Stimulated activated CD8-positive, alpha-beta memory T cell treated with anti-CD3 and anti-CD28 coated beads, Interleukin-15, amount 100 ng/mL, for 48 hours (primary cell): ENCODE measurements around the gene DBI.
A peak's percentile ranks its signal among the peaks of the same experiment; 100 is the strongest.

ENCODE experiments used
- DNase-seq, 2 donors: peaks; one replicate each; pipeline ENCODE4 v3.0.0-alpha.2; 2020; ENCODE audit warnings: low read depth in 2 of 2

The DBI gene

GRCh38 chr2:119366649-119367471 is at the start of gene DBI, which contains the start of gene C2orf76:
Gene DBI, plus strand, starts transcription at chr2:119366977. Its CDS starts 75 bp downstream, at chr2:119367052.
Gene C2orf76, minus strand, starts transcription at chr2:119366834. Its CDS starts 26,875 bp downstream, at chr2:119339959.
- peak; percentile 89 to 94 for DNase-seq

- DNase-seq: no peak
Observed at GRCh38 chr2:119317554-119317953, 49.2 kb upstream of the DBI start.

- no peak for DNase-seq
Observed at GRCh38 chr2:119319593-119319992, 47.2 kb upstream of the DBI start.

- no peak for DNase-seq
Observed at GRCh38 chr2:119323459-119323858, 43.3 kb upstream of the DBI start.

GRCh38 chr2:119324685-119325270 is 42.0 kb upstream of the DBI start:
- DNase-seq: no peak

- no peak for DNase-seq
Observed at GRCh38 chr2:119326938-119327337, 39.8 kb upstream of the DBI start.

- DNase-seq: no peak
Observed at GRCh38 chr2:119327431-119327830, 39.3 kb upstream of the DBI start.

- DNase-seq: no peak
Observed at GRCh38 chr2:119332953-119333352, 33.8 kb upstream of the DBI start.

- no peak for DNase-seq
Observed at GRCh38 chr2:119333360-119333759, 33.4 kb upstream of the DBI start.

GRCh38 chr2:119333833-119334232 is 32.9 kb upstream of the DBI start:
- DNase-seq: no peak

GRCh38 chr2:119337749-119338148 is 29.0 kb upstream of the DBI start:
- DNase-seq: no peak

- no peak for DNase-seq
Observed at GRCh38 chr2:119338272-119338671, 28.5 kb upstream of the DBI start.

GRCh38 chr2:119338826-119339561 is 27.8 kb upstream of the DBI start:
- peak; percentile 8 to 18 for DNase-seq

- DNase-seq: no peak
Observed at GRCh38 chr2:119339562-119339923, 27.2 kb upstream of the DBI start.

- no peak for DNase-seq
Observed at GRCh38 chr2:119341684-119342083, 25.1 kb upstream of the DBI start.

- no peak for DNase-seq
Observed at GRCh38 chr2:119349289-119349688, 17.5 kb upstream of the DBI start.

- no peak for DNase-seq
Observed at GRCh38 chr2:119350311-119350998, 16.3 kb upstream of the DBI start.

- no peak for DNase-seq
Observed at GRCh38 chr2:119352357-119352756, 14.4 kb upstream of the DBI start.

GRCh38 chr2:119354860-119355259 is 11.9 kb upstream of the DBI start:
- DNase-seq: no peak

- no peak for DNase-seq
Observed at GRCh38 chr2:119359774-119360173, 7.0 kb upstream of the DBI start.

- no peak for DNase-seq
Observed at GRCh38 chr2:119360423-119360966, 6.3 kb upstream of the DBI start.

- DNase-seq: no peak
Observed at GRCh38 chr2:119364798-119365197, 2.0 kb upstream of the DBI start.
